GM12878 (cell line): Measurements from ENCODE around the gene OPA1.

ENCODE experiments used
- CTCF ChIP-seq, 3 experiments: IDR thresholded peaks in 2 of 3; conservative IDR thresholded peaks in 1 of 3; 2 replicates each; pipeline ENCODE4 v1.5.1; 2011; ENCODE audit warnings: low read depth in 3 of 3, low read length in 3 of 3, mild to moderate bottlenecking in 3 of 3, control low read depth in 2 of 3, moderate library complexity in 2 of 3, inconsistent platforms in 1 of 3, mixed read lengths in 1 of 3; ENCODE audit not compliant: control insufficient read depth in 2 of 3, insufficient read depth in 1 of 3; ENCODE audit errors: extremely low read depth in 1 of 3
- HDGF ChIP-seq: fragments of 450-650 bp; IDR thresholded peaks from 2 replicates; pipeline ENCODE4 v1.6.1; 2016; ENCODE audit warnings: antibody characterized with exemption
- NFIC ChIP-seq: IDR thresholded peaks from 2 replicates; pipeline ENCODE4 v1.6.1; 2012; ENCODE audit warnings: low read depth, mild to moderate bottlenecking, inconsistent platforms, low read length, moderate library complexity
- NR2C2 ChIP-seq: IDR thresholded peaks from 2 replicates; pipeline ENCODE4 v1.6.1; 2011; ENCODE audit warnings: borderline replicate concordance, low read depth; ENCODE audit not compliant: control insufficient read depth, insufficient read length
- PAX8 ChIP-seq: fragments of 450-650 bp; IDR thresholded peaks from 2 replicates; pipeline ENCODE4 v1.6.1; 2017; ENCODE audit warnings: mild to moderate bottlenecking, moderate library complexity
- RFX5 ChIP-seq: IDR thresholded peaks from 2 replicates; pipeline ENCODE4 v1.6.1; 2011; ENCODE audit warnings: low read depth, low read length, improper control_type of control experiment

GRCh38 chr3:193559100-193559499 lies 33.9 kb upstream of the OPA1 start:
- no peak for TF ChIP-seq HDGF
- TF ChIP-seq PAX8: no peak
- no peak for TF ChIP-seq RFX5
- TF ChIP-seq NR2C2: no peak
- TF ChIP-seq CTCF (IDR thresholded peaks at IDR 0.05 in 2 of 3, conservative IDR thresholded peaks at IDR 0.05 in 1 of 3; ENCODE audit: control insufficient read depth in 2 of 3, extremely low read depth in 1 of 3, insufficient read depth in 1 of 3, low read depth in 3 of 3, low read length in 3 of 3): no peak
- no peak for TF ChIP-seq NFIC
